Esophagus (tissue), 2 donors: ENCODE measurements around the gene EVC2. TPM values are rescaled to one million over a fixed set of nuclear protein-coding genes. Genes with fewer than 3 reads are reported as not detected.

Source experiments
- H3K27ac ChIP-seq, 2 donors: one replicate each; pipeline ENCODE4 v1.5.1; 2013; ENCODE audit warnings: low read depth in 2 of 2, mild to moderate bottlenecking in 2 of 2, inconsistent platforms in 1 of 2, low read length in 1 of 2, moderate library complexity in 1 of 2
- H3K27me3 ChIP-seq, 2 donors: one replicate each; pipeline ENCODE4 v1.6.1; 2013; ENCODE audit warnings: low read length in 2 of 2, control low read depth in 1 of 2, mild to moderate bottlenecking in 1 of 2; ENCODE audit not compliant: insufficient read depth in 2 of 2, control insufficient read depth in 1 of 2
- H3K36me3 ChIP-seq, 2 donors: one replicate each; pipeline ENCODE4 v1.6.1; 2013; ENCODE audit warnings: low read length in 1 of 2; ENCODE audit not compliant: control insufficient read depth in 2 of 2, insufficient read depth in 2 of 2
- H3K4me1 ChIP-seq, 2 donors: one replicate each; pipeline ENCODE4 v1.6.1; 2013; ENCODE audit warnings: low read length in 1 of 2; ENCODE audit not compliant: control insufficient read depth in 2 of 2, insufficient read depth in 2 of 2
- H3K4me3 ChIP-seq, 2 donors: one replicate each; pipeline ENCODE4 v1.5.1; 2013; ENCODE audit warnings: low read length in 2 of 2, mild to moderate bottlenecking in 2 of 2, low read depth in 1 of 2, moderate library complexity in 1 of 2
- H3K9me3 ChIP-seq, 2 donors: one replicate each; pipeline ENCODE4 v1.6.1; 2013; ENCODE audit warnings: mild to moderate bottlenecking in 2 of 2, low read depth in 1 of 2, low read length in 1 of 2, moderate library complexity in 1 of 2; ENCODE audit not compliant: control insufficient read depth in 2 of 2, insufficient read depth in 1 of 2
- WGBS, 2 donors: extraction: QIAGEN DNeasy Blood & Tissue Kit; methylation state at CpG; one replicate each; pipeline ENCODE4 v1.1.7; 2013; 5-methylcytosine and 5-hydroxymethylcytosine counted together
- polyA plus RNA-seq, 2 donors: library from polyadenylated mRNA; stranded (reverse); fragments of 200-250 nt; gene quantifications; one replicate each; pipeline ENCODE4 v1.2.3, GENCODE V29; 2013
- donor health status: healthy with polysubstance abuse.
- donor health status: Bipolar disorder and iron deficiency.

The EVC2 gene
- polyA plus RNA-seq, 2 donors: 1.6 to 2.0 TPM

- WGBS, 2 donors: 87 to 90% methylated on average over 4 of the region's 4 CpGs
- H3K27me3 ChIP-seq: no peaks in the 10 kb centered on the region
- H3K4me1 ChIP-seq: no peaks in the 10 kb centered on the region
- no peaks in the 10 kb centered on the region for H3K9me3 ChIP-seq
- H3K27ac ChIP-seq: no peak overlapping the region
- peaks cover 1 to 22% of the 10 kb centered on the region in 2 donors for H3K36me3 ChIP-seq
- no peak overlapping the region for H3K4me3 ChIP-seq
These were observed 47.1 kb downstream of the EVC2 start for GRCh38 chr4:5661237-5661636.

- Histone ChIP-seq H3K27ac (no peak overlapping the region), H3K27me3 (no peaks in the 10 kb centered on the region), H3K4me3 (no peak overlapping the region), H3K36me3 (peaks cover 7 to 23% of the 10 kb centered on the region in 2 donors), H3K4me1 (no peaks in the 10 kb centered on the region), H3K9me3 (no peaks in the 10 kb centered on the region)
- 80 to 84% methylated on average over 1 of the region's 1 CpG for WGBS, 2 donors
These were observed 48.2 kb downstream of the EVC2 start for GRCh38 chr4:5660185-5660584.

GRCh38 chr4:5658974-5659373 lies 49.4 kb downstream of the EVC2 start:
- Histone ChIP-seq H3K4me3 (no peak overlapping the region), H3K27me3 (no peaks in the 10 kb centered on the region), H3K4me1 (no peaks in the 10 kb centered on the region), H3K9me3 (peaks cover 0 to 2% of the 10 kb centered on the region in 2 donors), H3K27ac (no peak overlapping the region), H3K36me3 (peaks cover 7 to 16% of the 10 kb centered on the region in 2 donors)
- WGBS, 2 donors: 92 to 93% methylated on average over 6 of the region's 6 CpGs

- Histone ChIP-seq H3K4me3 (no peak overlapping the region), H3K36me3 (peaks cover 7 to 22% of the 10 kb centered on the region in 2 donors), H3K4me1 (no peaks in the 10 kb centered on the region), H3K27ac (no peak overlapping the region), H3K27me3 (no peaks in the 10 kb centered on the region), H3K9me3 (peaks cover 0 to 2% of the 10 kb centered on the region in 2 donors)
- WGBS, 2 donors: 82 to 86% methylated on average over 4 of the region's 4 CpGs
These were observed 51.9 kb downstream of the EVC2 start for GRCh38 chr4:5656415-5656814.

GRCh38 chr4:5654791-5655190 lies 53.6 kb downstream of the EVC2 start:
- 78 to 88% methylated on average over 11 of the region's 11 CpGs for whole genome bisulfite sequencing, 2 donors
- no peak overlapping the region for H3K4me3 ChIP-seq
- peaks cover 0 to 2% of the 10 kb centered on the region in 2 donors for H3K9me3 ChIP-seq
- H3K4me1 ChIP-seq: no peaks in the 10 kb centered on the region
- no peak overlapping the region for H3K27ac ChIP-seq
- peaks cover 7 to 19% of the 10 kb centered on the region in 2 donors for H3K36me3 ChIP-seq
- H3K27me3 ChIP-seq: no peaks in the 10 kb centered on the region

GRCh38 chr4:5651089-5651488 lies 57.3 kb downstream of the EVC2 start:
- Histone ChIP-seq H3K9me3 (peaks cover 0 to 2% of the 10 kb centered on the region in 2 donors), H3K36me3 (peaks cover 5 to 9% of the 10 kb centered on the region in 2 donors), H3K4me1 (no peaks in the 10 kb centered on the region), H3K27me3 (no peaks in the 10 kb centered on the region), H3K4me3 (no peak overlapping the region), H3K27ac (no peak overlapping the region)
- 96 to 97% methylated on average over 6 of the region's 6 CpGs for WGBS, 2 donors

GRCh38 chr4:5650040-5650439 lies 58.3 kb downstream of the EVC2 start:
- Histone ChIP-seq H3K4me3 (no peak overlapping the region), H3K27ac (no peak overlapping the region), H3K36me3 (peaks cover 0 to 6% of the 10 kb centered on the region in 2 donors), H3K9me3 (peaks cover 0 to 2% of the 10 kb centered on the region in 2 donors), H3K27me3 (no peaks in the 10 kb centered on the region), H3K4me1 (no peaks in the 10 kb centered on the region)
- WGBS, 2 donors: 82 to 91% methylated on average over 3 of the region's 3 CpGs

- Histone ChIP-seq H3K27ac (no peak overlapping the region), H3K4me1 (no peaks in the 10 kb centered on the region), H3K9me3 (no peaks in the 10 kb centered on the region), H3K27me3 (no peaks in the 10 kb centered on the region), H3K4me3 (no peak overlapping the region), H3K36me3 (peaks cover 0 to 3% of the 10 kb centered on the region in 2 donors)
- 86 to 90% methylated on average over 7 of the region's 7 CpGs for WGBS, 2 donors
These were observed 61.0 kb downstream of the EVC2 start for GRCh38 chr4:5647351-5647750.

- Histone ChIP-seq H3K9me3 (no peaks in the 10 kb centered on the region), H3K27me3 (no peaks in the 10 kb centered on the region), H3K4me1 (no peaks in the 10 kb centered on the region), H3K27ac (no peak overlapping the region), H3K36me3 (peaks cover 6 to 16% of the 10 kb centered on the region in 2 donors), H3K4me3 (no peak overlapping the region)
- 79 to 80% methylated on average over 3 of the region's 3 CpGs for WGBS, 2 donors
These were observed 68.3 kb downstream of the EVC2 start for GRCh38 chr4:5640096-5640495.

GRCh38 chr4:5639556-5639955 lies 68.8 kb downstream of the EVC2 start:
- H3K4me3 ChIP-seq: no peak overlapping the region
- WGBS, 2 donors: 79 to 90% methylated on average over 3 of the region's 3 CpGs
- H3K27ac ChIP-seq: no peak overlapping the region
- H3K9me3 ChIP-seq: no peaks in the 10 kb centered on the region
- H3K36me3 ChIP-seq: peaks cover 6 to 16% of the 10 kb centered on the region in 2 donors
- no peaks in the 10 kb centered on the region for H3K4me1 ChIP-seq
- no peaks in the 10 kb centered on the region for H3K27me3 ChIP-seq
